IPS-11a (cell line): Measurements from ENCODE around the gene COL5A1.

Source experiments
- H3K4me3 ChIP-seq: one replicate; pipeline ENCODE4 v1.5.1; 2013; ENCODE audit warnings: low read depth, low read length, control low read depth

COL5A1 gene

DNA sequence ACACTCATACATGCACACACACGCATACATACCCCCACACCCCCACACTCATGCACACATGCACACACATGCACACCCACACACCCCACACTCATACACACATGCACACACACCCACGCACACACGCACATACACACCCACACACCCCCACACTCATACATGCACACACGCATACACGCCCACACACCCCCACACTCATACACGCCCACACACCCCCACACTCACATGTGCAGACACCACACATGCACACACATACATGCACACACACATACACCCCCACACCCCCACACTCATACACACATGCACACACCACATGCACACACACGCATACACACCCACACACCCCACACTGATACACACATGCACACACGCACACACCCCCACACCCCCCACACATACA lies 118.3 kb downstream of the COL5A1 start:
- H3K4me3 ChIP-seq: no peak overlapping the region

DNA sequence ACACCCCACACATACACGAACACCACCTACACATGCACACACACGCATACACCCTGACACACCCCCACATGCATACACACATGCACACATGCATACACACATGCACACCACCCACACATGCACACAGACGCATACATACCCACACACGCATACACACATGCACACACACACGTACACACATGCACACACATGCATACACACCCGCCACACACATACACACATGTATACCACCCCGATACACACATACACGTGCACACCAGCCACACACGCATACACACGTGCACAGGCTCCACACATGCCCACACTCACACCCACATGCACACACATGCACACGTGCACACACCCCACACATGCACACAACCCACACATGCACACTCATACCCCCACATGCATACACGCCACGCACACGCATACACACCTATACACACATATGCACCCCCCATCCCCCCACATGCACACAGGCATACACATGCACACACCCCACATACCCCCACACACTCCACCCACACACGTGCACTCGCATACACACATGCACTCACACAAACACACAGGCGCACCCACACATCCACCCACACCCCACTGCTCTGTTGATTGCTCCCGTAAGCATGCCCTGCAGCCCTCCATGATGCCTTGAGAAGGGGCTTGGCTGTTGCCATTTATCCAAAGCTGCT lies 119.3 kb downstream of the COL5A1 start:
- no peak overlapping the region for H3K4me3 ChIP-seq

DNA sequence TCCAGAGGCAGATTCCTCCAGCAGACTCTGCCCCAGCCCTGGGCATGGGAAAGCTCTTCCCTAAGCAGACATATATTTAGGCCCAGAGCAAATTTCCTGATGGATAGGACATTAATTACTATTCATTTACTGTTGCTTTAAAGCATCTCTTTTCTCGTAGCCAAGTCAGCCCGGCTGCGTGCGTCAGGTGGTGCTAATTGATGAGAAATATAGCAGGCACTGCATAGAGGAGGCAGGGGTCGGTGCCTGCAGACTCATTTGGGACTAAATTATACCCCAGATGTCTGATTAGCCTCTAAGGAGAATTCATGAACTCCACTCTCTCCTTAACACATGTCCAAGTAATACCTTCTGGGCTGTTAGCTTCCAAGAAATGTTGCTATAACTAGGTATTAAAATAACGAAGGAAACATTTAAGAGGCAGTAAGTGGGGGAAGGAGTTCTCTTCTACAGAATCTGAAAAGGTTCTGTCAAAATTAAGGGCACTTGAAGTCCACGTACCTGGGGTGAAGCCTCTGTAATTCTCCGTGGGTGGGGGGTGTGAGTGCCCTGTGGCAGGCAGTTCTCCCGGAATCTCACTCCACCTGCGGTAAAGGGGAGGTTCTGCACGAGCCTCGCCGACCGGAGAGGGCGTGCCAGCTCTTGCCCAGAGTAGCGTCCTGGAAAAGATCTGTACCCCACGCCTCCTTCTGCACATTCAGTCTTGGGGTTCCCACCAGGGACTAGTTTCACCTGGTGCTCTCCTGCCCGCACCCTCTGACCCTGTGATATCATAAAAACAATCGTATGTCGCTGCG lies 123.1 kb downstream of the COL5A1 start:
- no peak overlapping the region for H3K4me3 ChIP-seq

DNA sequence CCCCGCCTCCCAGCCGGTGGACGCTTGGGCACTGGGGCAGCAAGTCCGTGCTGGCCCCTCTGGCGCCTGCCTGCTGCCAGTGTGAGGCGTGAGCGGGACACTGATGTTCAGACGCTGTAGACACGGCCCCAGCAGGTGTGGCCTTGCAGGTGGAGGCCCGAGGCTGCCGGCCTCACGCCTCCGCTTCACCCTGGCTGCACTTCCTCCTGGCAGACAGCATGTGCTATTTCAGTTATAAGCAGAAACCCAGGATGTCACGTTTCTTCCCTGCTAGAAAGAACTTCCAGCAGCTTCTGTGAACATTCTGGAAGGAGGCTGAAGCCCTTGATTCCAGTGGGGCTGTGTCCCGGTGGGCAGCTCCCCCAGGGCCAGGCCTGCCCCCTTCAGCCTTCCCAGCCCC lies 124.2 kb downstream of the COL5A1 start:
- no peak overlapping the region for H3K4me3 ChIP-seq

DNA sequence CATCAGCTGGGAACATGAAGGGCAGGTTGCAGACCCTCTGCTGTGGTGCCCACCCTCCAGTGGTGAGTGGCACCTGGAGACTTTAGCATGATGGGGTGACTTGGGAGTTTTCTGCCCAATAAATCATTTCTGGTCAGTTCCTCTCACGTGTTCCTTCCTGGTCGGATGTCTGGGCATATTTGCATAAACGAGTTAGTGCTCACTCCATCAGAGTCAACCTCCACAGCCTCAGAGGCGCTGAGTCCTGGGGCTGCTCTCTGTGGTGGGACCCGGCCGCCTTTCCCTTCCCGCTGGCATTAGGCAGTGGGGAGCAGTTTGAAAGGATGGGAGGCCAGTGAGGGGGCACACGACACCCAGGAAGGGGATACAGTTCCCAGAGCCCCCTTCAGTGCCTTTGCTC lies 125.0 kb downstream of the COL5A1 start:
- H3K4me3 ChIP-seq: no peak overlapping the region

DNA sequence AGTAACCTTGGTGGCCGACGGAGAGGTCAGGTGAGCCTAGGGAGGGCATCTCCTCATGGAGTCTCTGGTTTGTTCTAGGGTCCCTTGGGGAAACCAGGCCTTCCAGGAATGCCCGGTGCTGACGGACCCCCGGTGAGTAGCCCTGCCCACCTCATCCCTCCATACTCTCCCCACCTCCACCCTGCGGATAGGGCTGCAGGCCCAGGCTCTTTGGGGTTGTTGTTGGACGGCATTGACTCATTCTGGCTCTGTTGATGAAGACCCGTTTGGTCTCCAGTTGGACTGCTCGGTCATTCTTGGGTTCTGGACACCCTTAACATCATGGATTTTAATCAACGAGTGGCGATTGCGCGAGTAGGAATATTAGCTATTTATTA lies 126.7 kb downstream of the COL5A1 start:
- H3K4me3 ChIP-seq: no peak overlapping the region

DNA sequence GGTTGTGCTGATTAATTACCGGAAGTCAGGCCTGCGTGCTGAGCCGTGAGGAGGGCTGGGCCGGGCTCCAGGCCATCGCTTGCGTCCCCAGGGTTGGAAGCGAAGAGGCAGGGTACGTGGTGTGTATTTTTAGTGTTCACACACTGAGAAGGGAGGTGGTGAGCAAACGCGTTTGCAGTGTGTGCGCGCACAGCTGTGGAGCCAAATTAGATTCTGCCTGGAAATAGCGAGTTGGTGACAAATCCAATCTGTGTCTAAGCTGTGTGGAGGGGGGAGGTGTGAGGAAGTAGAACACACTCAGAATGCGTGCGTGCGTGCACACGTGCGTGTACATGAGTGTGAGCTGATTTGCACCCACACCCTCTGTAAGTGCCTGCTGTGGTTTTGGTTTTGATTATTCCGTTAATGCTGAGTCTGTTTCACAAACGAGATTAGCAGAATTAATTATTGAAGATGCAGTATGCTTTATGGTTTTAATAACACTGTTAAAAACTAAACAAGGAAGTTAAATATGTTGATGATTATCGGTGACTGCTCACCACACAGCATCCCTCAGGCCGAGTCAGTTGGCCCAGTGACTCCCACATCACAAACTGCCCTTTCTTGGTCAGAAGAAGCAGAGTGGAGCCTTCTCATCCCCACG lies 127.2 kb downstream of the COL5A1 start:
- H3K4me3 ChIP-seq: no peak overlapping the region

DNA sequence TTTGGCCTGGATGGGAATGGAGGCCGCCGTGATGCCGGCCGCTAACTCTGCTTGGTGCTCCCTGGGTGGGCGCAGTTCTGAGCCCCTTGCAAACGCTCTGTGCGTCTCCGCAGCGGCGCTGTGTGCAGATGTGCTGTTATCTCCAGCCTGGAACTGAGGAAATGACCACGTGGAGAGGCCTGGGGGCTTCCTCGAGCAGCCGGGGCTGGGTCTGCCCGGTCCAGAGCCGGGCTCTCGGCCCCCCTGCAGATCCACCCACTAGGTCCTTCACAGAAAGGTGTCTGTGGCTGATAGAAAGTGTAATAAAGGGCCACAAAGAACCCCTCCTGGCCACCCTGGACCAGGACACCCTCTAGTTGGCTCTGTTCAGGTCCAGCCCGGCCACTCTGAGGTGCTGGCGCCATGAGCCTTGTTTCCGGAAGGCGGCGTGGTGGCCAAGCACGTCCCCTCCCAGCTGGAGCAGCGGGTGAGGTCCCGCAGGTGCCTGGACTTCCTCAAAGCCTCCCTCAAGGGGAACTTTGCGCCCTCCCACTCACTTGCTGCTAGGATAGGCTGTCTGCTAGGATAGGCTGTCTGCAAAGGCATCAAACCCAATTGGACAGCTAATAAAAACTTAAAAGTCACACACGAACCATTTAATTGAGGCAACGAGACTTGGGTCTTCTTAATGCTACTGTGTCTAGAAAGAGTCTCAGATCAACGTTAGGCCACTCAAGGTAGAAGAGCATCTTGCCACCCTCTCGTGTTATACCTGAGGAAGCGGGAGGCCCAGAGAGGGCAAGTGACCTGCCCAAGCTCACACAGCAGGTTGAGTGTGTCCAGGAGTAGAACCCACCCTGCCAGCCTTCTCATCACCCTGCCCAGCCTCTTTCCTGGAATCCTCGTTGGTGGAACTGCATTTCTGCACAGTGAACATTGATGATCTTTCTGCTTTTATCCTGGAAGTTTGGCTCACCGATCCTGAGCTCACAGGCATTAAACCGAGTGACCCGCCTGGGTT lies 129.7 kb downstream of the COL5A1 start:
- H3K4me3 ChIP-seq: no peak overlapping the region

DNA sequence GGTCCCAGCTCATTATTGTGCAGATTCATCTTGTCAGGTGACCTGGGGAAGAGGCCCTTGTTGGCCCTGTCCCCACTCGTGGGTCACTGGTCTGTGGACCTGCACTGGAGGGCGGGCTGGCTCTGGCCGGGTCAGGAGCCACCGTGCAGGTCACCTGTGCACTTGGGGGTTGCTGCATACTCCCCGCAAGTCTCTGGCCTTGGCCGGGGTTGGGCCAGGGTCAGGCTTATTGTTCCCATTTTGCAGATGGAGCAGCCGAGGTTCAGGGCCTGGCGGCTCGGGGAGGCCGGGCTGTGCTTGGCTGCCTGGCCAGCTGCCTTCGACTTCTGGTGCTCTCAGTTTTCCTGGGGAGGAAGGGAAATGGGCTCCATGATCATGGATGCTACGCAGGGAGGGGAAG lies 130.7 kb downstream of the COL5A1 start:
- H3K4me3 ChIP-seq: no peak overlapping the region

DNA sequence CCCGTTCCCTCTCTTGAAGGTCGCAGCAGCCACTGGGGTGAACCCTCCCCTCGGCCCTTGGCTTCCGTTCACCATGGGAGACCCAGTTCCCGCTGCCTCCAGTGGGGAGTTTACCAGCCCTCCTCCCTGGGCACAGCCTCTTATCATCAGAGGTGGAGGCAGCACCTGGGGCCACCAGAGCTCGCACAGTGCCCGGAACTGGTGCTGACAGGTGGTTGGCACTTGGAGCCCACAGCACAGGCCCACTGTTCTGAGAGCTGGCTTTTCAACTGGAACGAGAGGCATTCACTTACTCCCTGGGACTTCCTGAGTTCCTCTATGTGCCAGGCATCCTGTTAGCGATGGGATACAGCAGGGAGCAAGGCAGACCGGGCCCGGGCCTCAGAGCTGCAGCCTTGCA lies 132.2 kb downstream of the COL5A1 start:
- H3K4me3 ChIP-seq: no peak overlapping the region

DNA sequence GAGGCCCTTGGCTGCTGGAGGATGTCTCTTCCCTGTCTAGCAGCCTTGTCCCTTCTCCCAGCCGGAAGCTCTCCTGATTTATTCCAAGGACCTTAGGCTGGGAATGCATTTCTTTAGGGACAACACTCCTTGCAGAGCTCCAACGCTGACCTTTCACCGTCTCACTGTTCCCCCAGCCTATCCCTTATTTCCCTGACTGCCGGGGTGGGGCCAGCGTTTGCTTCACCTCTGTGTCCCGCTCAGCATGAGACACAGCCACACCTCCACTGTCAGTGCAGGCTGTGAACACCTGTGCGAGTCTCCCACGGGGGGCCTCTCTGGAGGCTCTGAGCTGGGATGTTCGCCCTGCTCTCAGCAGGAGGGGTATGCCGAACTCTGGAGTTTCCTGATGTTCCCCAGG lies 132.8 kb downstream of the COL5A1 start:
- no peak overlapping the region for H3K4me3 ChIP-seq

DNA sequence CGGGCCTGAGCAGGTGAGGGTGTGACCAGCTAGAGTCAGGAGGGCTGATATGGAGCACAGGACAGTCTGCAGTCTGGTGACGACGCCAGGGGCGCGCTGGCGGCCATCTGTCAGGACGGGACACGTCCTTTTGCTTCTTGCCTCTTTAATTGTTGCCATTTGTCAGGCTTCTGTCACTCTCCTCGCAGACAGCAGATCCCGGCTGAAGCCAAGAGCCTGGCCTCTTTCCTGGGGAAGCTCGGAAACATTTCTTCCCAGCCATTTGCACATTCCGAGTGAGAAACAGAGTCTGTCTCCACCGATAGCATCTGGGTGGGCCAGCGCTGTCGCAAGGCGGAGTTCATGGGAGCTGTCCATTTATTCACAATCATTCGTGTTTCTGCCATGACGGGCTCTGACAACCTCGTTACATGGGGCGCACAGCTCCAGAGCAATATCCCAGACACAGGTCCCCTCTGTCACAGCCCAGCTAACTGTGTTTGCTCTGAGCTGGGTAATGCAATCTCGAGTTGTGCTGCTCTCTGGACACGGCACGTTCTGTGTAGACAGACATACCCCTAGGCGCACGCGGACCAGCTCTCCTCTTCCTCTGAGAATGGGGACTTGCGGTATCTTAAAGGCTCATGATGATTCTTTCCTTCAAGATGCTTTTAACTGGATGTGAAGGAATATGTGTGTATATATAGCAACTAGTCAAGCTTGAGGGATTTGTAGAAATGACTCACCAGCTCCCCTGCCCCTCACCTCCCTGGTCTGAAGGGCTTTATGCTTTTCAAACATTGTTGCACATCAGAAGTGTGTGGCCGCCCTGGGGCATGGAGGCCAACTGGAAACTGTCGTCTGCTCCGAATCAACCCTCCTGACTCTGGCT lies 133.7 kb downstream of the COL5A1 start:
- no peak overlapping the region for H3K4me3 ChIP-seq

DNA sequence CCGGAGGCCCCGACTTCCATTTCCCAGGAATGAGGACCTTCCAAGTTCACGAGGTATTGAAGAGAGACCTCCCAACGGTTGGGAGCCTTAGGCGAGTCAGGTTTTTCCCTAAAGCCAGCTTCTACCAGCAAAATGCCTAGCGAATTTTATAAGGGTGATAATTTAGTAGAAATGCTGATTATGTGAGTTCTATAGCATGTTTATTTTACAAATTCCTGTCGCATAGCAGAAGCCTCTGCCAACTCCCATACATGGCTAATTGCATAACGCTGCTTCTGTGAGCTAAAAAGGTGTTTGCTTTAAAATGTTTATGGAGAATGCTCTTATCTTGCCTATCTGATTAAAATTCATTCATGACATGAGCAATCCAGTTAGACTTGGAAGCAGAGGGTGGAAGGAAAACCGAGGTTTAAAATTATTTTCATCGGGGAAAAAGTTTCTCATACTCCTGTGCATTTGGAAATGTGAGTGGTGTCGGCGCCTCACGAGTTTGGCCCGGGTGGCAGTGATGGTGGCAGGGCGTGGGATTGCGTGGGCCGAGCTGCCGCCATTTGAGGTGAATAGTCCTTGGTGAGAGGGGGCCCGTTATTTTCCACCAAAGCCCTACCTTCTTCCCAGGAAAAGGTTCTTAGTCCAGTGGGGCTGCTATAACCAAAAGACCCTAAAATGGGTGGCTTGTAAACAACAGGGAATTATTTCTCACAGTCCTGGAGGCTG lies 134.6 kb downstream of the COL5A1 start:
- H3K4me3 ChIP-seq: no peak overlapping the region

DNA sequence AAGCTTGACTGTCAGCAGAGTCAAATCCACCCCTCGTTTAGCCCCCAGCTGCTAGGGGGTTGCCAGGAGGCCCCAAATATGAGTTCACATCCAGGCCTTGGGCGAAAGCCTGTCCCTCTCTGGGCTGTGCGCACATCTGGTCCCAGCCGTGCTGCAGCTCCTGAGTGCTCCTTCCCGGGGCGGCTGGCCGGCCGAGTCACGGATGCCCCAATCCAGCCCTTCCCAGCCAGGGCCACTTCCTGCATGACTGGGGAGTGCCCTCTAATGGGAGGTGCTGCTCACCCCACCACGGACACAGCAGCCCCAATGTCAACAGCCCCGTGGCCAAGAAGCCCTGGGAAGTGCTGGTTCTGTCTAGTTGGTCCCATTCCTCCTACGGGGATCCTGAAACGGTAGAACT lies 135.6 kb downstream of the COL5A1 start:
- no peak overlapping the region for H3K4me3 ChIP-seq

DNA sequence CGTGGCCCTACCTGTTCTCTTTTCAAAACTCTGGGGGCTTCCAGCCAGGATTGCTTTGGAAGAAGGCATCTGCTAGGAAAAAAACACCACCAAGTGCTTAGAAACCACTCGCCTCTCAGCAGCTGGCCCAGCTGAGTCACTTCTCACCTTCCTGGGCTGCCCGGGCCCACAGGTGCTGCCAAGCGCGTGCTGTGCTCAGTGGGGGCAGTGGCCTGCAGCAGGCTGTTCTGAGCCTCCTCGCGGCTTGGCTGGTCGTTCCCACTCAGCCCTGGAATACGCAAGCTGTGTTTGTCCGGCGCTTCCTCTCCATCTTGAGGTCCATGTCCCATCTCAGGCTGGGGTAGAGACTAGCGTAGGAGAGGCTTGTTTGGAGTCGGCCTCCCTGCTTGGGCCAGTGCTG lies 136.6 kb downstream of the COL5A1 start:
- no peak overlapping the region for H3K4me3 ChIP-seq

DNA sequence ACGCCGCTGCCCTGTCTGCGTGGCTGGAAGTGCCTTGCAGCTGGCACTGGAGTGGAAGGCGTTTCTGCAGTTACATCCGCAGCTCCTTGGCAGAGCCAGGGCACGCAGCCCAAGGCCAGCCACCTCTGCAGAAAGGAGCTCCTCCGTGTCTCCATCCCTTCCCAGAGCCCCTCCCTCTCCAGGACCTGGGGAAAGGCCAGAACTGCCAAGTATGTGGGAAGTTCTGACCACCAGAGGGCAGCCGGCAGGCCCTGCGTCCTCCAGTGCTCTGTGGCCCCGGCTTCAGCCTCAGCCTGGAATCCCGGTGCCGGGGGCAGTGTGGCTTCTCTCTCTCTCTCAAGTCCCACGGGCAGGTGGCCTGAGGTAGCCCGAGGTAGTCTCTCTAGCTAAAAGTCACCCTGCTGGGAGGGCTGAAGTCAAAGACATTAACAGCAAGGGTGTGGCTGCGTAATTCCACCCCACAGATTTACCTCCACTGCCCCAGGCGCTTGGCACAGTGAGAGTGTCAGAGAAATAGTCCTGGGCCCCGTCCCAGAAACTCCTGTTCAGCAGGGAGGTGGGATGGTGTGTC lies 137.3 kb downstream of the COL5A1 start:
- no peak overlapping the region for H3K4me3 ChIP-seq

DNA sequence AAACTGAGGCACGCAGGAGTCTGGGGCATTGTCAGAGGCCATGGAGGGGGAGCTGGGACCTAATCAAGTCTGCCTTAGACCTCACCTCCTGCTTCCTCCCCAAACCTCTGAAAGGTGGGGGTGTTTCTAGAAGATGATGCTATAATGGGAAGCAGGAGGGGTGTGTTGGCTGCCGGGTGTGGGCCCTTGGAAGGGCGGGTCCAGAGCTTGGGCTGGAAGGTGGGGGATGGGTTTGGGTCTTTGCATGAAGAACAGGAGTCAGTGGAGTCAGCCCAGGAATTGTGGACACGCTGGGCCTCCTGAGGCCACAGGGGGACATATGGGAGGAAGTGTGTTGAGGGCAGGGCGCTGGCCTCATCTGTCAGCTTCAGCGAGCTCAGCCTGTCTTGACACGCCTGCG lies 138.0 kb downstream of the COL5A1 start:
- no peak overlapping the region for H3K4me3 ChIP-seq

DNA sequence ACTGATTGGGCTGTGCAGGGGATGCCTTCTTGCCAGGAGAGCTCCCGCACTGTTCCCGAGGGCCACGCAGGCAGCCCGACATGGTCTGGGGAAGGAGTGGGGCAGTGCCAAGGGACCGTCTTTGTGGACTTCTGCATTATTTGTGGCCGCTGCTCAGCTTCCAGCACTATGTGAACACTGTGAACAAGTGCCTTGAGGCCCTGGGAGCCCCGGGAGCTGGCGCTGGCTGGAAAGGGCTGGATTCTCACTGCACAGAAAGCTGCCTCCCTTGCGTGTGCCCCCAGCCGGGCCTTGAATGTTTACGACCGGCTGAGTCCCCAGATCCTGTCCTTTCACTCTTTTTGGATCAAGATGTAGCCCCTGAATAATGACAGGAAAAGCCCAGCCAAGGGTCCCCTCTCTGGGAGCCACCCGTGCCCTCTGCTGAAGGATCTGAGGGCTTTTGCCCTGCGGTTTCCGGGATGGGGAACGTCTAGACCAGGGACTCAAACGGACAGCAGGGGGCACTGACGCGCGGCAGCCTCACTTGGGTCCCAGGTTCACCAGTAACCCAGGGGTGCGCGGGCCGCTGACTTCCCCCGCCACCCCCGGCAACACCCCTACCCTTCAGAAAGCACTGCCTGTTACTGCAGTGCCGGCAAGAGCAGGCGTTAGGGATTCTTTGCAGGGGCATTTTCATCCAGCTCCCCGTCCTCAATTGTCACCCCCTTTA lies 140.1 kb downstream of the COL5A1 start:
- no peak overlapping the region for H3K4me3 ChIP-seq
